H1 (cell line): Measurements from ENCODE around the gene NR4A1. TPM values are rescaled to one million over a fixed set of nuclear protein-coding genes. Genes with fewer than 3 reads are reported as not detected.

ENCODE experiments used
- ATF3 ChIP-seq: IDR thresholded peaks from 2 replicates; pipeline ENCODE4 v1.6.1; 2011; ENCODE audit warnings: low read depth, mild to moderate bottlenecking, low read length; ENCODE audit not compliant: insufficient read depth
- CEBPB ChIP-seq: IDR thresholded peaks from 2 replicates; pipeline ENCODE4 v1.6.1; 2012; ENCODE audit warnings: low read depth, low read length
- GABPA ChIP-seq: IDR thresholded peaks from 2 replicates; pipeline ENCODE4 v1.6.1; 2011; ENCODE audit warnings: mild to moderate bottlenecking, low read length, moderate library complexity, borderline replicate concordance; ENCODE audit not compliant: insufficient read depth
- JUND ChIP-seq: IDR thresholded peaks from 2 replicates; pipeline ENCODE4 v1.6.1; 2011; ENCODE audit warnings: mild to moderate bottlenecking, improper control_type of control experiment, low read length
- MAX ChIP-seq: IDR thresholded peaks from 2 replicates; pipeline ENCODE4 v1.6.1; 2012; ENCODE audit warnings: inconsistent platforms
- NRF1 ChIP-seq: IDR thresholded peaks from 2 replicates; pipeline ENCODE4 v1.6.1; 2011; ENCODE audit warnings: mild to moderate bottlenecking, low read depth, low read length, improper control_type of control experiment
- PHF8 ChIP-seq: fragments of 200-600 bp; sonication (generic); conservative IDR thresholded peaks from 2 replicates; pipeline ENCODE4 v1.7.1; 2012; ENCODE audit warnings: low read depth, mild to moderate bottlenecking, inconsistent platforms, low read length, moderate library complexity
- POLR2A ChIP-seq, 2 experiments: IDR thresholded peaks; 1 replicate in 1 of 2; 2 replicates in 1 of 2; pipeline ENCODE4 v1.6.1; 2011; ENCODE audit warnings: low read depth in 2 of 2, low read length in 2 of 2, mild to moderate bottlenecking in 2 of 2; ENCODE audit errors: control extremely low read depth in 1 of 2
- RAD21 ChIP-seq, 2 experiments: IDR thresholded peaks in 1 of 2; conservative IDR thresholded peaks in 1 of 2; 2 replicates each; pipeline ENCODE4 v1.6.1; 2011; ENCODE audit warnings: low read depth in 2 of 2, low read length in 2 of 2, improper control_type of control experiment in 1 of 2, inconsistent platforms in 1 of 2, mild to moderate bottlenecking in 1 of 2, moderate library complexity in 1 of 2
- RFX5 ChIP-seq: IDR thresholded peaks from 2 replicates; pipeline ENCODE4 v1.6.1; 2011; ENCODE audit warnings: low read depth, low read length, improper control_type of control experiment, borderline replicate concordance
- RNF2 ChIP-seq: fragments of 200-900, 300-1000 bp; sonication (generic); IDR thresholded peaks from 2 replicates; pipeline ENCODE4 v1.7.1; 2016; ENCODE audit warnings: borderline replicate concordance, low read depth, mild to moderate bottlenecking, antibody characterized with exemption, low read length; ENCODE audit not compliant: poor library complexity, severe bottlenecking; ENCODE audit errors: missing control alignments
- TEAD4 ChIP-seq: IDR thresholded peaks from 2 replicates; pipeline ENCODE4 v1.6.1; 2012; ENCODE audit warnings: low read depth, low read length, inconsistent platforms, mixed read lengths
- USF2 ChIP-seq: IDR thresholded peaks from 2 replicates; pipeline ENCODE4 v1.6.1; 2011; ENCODE audit warnings: low read length, improper control_type of control experiment
- YY1 ChIP-seq: IDR thresholded peaks from 2 replicates; pipeline ENCODE4 v1.6.1; 2011; ENCODE audit warnings: low read depth, mild to moderate bottlenecking, low read length
- polyA plus RNA-seq, 7 experiments: library from polyadenylated mRNA; depleted of rRNA in 3 of 7; stranded (reverse) in 5 of 7; unstranded in 2 of 7; fragments of >200 nt in 5 of 7; fragments of 200-250 nt in 2 of 7; gene quantifications; 1 replicate in 5 of 7; 2 replicates in 1 of 7; 4 replicates in 1 of 7; pipeline versions ENCODE4 v1.2.1 to v1.2.3, GENCODE V29; 2011 to 2013; ENCODE audit warnings: missing spikeins in 2 of 7, mixed read lengths in 2 of 7
- total RNA-seq: library from RNA; stranded (reverse); fragmentation: NEBNext Ultra II Directional; extraction: Animal tissue kit (Norgen Biotek cat#: 25700); gene quantifications from 2 replicates; pipeline ENCODE4 v1.2.1, GENCODE V29; 2021

NR4A1 gene
- total and polyA plus RNA-seq, 2 of the 8 experiments (the other 6 are each of a cell fraction or from before 2014, with no cell fraction given): 18.7 to 23.3 TPM

- no peak for TF ChIP-seq RAD21 (IDR thresholded peaks at IDR 0.05 in 1 of 2, conservative IDR thresholded peaks at IDR 0.05 in 1 of 2; ENCODE audit: low read depth in 2 of 2, low read length in 2 of 2)
- TF ChIP-seq ATF3: peak; percentile 37; the same call in 1 of the 2 replicates
- TF ChIP-seq PHF8: peak; percentile 56; the same call in 1 of the 2 replicates
- TF ChIP-seq GABPA: no peak
- TF ChIP-seq RNF2: no peak
- peak; percentile 79 for TF ChIP-seq CEBPB
- TF ChIP-seq POLR2A (IDR thresholded peaks at IDR 0.05; ENCODE audit: control extremely low read depth in 1 of 2, low read depth in 2 of 2, low read length in 2 of 2): peak in 1 of 2 experiments; percentile 61; a peak in 1 of 3 replicates
- TF ChIP-seq USF2: no peak
- peak; percentile 59; the same call in 1 of the 2 replicates for TF ChIP-seq TEAD4
- TF ChIP-seq RFX5: no peak
- TF ChIP-seq MAX: peak; percentile 95
- no peak for TF ChIP-seq JUND
- no peak for TF ChIP-seq NRF1
- TF ChIP-seq YY1: no peak
These were observed 13.9 kb upstream of the NR4A1 start (continued) for GRCh38 chr12:52037248-52037861.
